Skeletal muscle satellite cell (primary cell): ENCODE measurements around the gene PSMD14. TPM values are rescaled to one million over a fixed set of nuclear protein-coding genes. Genes with fewer than 3 reads are reported as not detected.

Source experiments
- H3K27me3 ChIP-seq: 2 replicates; pipeline ENCODE4 v1.7.0; 2013; ENCODE audit warnings: low read length; ENCODE audit not compliant: control insufficient read depth, insufficient read depth
- H3K36me3 ChIP-seq: 2 replicates; pipeline ENCODE4 v1.7.0; 2013; ENCODE audit warnings: mild to moderate bottlenecking, control low read depth, low read length; ENCODE audit not compliant: insufficient read depth
- H3K4me1 ChIP-seq: 2 replicates; pipeline ENCODE4 v1.7.0; 2013; ENCODE audit warnings: low read length; ENCODE audit not compliant: control insufficient read depth, insufficient read depth
- H3K4me2 ChIP-seq: 2 replicates; pipeline ENCODE4 v1.7.0; 2013; ENCODE audit warnings: mild to moderate bottlenecking, low read length
- H3K4me3 ChIP-seq: 2 replicates; pipeline ENCODE4 v1.7.0; 2013; ENCODE audit warnings: low read length
- H3K9ac ChIP-seq: 2 replicates; pipeline ENCODE4 v1.7.0; 2013; ENCODE audit warnings: mild to moderate bottlenecking, low read depth, low read length, moderate library complexity
- H3K9me3 ChIP-seq: replicated peaks from 2 replicates; pipeline ENCODE4 v1.7.0; 2013; ENCODE audit warnings: mild to moderate bottlenecking, control low read depth, low read length
- small RNA-seq: library from RNA; depleted of rRNA; stranded (forward); fragments of <200 nt; gene quantifications from one replicate; pipeline ENCODE3, GENCODE V24; 2012

The PSMD14 gene

GRCh38 chr2:161436411-161436810 lies 128.2 kb downstream of the PSMD14 start:
- no peaks in the 10 kb centered on the region for H3K36me3 ChIP-seq
- H3K9ac ChIP-seq: no peak overlapping the region
- peaks cover 6% of the 10 kb centered on the region for H3K27me3 ChIP-seq
- H3K4me2 ChIP-seq: no peak overlapping the region
- no peaks in the 10 kb centered on the region for H3K9me3 ChIP-seq
- peaks cover 8% of the 10 kb centered on the region for H3K4me1 ChIP-seq
- H3K4me3 ChIP-seq: no peak overlapping the region

DNA sequence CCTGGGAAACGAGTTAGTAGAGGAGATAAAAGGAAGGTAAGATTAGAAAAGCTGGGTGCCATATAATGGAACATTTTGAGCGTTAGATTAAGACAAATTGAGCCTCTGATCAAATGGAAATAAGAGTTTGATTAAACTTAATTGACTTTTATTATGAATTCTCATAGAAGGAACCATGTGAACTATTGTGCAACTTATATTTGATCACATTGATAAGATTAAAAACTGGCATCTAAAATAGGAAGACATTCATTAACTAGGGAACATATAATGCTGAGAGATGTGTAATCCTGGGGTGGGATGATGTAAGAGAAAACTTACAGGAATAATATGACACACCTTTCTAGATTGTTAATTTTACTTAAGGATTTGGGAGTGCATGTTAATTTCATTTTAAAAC lies 130.4 kb downstream of the PSMD14 start:
- Histone ChIP-seq H3K27me3 (peaks cover 3% of the 10 kb centered on the region), H3K4me2 (no peak overlapping the region), H3K36me3 (no peaks in the 10 kb centered on the region), H3K4me1 (peaks cover 8% of the 10 kb centered on the region), H3K4me3 (no peak overlapping the region), H3K9me3 (no peaks in the 10 kb centered on the region), H3K9ac (no peak overlapping the region)

DNA sequence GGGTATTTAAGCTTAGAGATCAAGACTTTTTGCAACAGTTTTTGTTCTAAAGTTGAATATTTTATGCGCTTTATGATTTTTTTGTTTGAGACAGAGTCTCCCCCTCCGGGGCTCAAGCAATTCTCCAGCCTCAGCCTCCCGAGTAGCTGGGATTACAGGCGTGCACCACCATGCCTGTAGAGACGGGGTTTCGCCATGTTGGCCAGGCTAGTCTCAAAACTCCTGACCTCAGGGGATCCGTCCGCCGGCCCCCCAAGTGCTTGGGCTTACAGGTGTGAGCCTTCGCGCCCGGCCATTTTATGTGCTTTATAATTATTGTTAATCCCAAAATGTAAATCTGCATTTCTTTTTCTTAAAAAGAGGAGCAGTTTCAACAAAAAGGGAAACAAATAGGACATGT lies 136.9 kb downstream of the PSMD14 start:
- Histone ChIP-seq H3K9me3 (no peaks in the 10 kb centered on the region), H3K4me1 (no peaks in the 10 kb centered on the region), H3K36me3 (no peaks in the 10 kb centered on the region), H3K4me3 (no peak overlapping the region), H3K27me3 (peaks cover 3% of the 10 kb centered on the region), H3K4me2 (no peak overlapping the region), H3K9ac (no peak overlapping the region)

DNA sequence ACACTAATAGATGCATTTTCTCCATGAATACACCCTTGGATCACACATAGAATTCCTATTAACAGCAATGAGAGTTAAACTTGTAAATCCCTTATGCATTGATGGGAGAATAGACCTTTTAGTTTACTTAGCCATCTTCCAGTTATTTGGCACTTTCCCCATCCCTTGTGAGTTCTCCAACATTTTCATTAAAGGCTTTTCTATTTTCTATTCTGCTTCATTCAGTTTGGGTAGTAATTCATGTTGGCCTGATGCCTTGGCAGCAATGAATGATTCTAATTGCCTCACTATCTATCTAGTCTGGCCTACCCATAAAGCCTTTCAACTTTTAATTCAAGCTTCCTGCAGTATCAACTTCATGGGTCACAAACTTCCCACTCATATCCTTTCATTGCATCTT lies 140.2 kb downstream of the PSMD14 start:
- H3K9ac ChIP-seq: no peak overlapping the region
- H3K4me3 ChIP-seq: no peak overlapping the region
- H3K27me3 ChIP-seq: no peaks in the 10 kb centered on the region
- no peaks in the 10 kb centered on the region for H3K4me1 ChIP-seq
- no peaks in the 10 kb centered on the region for H3K9me3 ChIP-seq
- H3K36me3 ChIP-seq: no peaks in the 10 kb centered on the region
- no peak overlapping the region for H3K4me2 ChIP-seq

Small RNA genes within 50 kb of the gene (small RNA-seq; reads per million reads assigned to genes)
- gene RNA5SP108: not detected
